SIG-M5 treated with dmso at 0.1 percent for 504 hours (cell line): ENCODE data around the gene TTC9.

ENCODE experiments used
- DNase-seq: peaks from one replicate; lab custom pipeline; 2025; ENCODE audit not compliant: unreplicated experiment; lab: John Stamatoyannopoulos, UW

The TTC9 gene

DNA sequence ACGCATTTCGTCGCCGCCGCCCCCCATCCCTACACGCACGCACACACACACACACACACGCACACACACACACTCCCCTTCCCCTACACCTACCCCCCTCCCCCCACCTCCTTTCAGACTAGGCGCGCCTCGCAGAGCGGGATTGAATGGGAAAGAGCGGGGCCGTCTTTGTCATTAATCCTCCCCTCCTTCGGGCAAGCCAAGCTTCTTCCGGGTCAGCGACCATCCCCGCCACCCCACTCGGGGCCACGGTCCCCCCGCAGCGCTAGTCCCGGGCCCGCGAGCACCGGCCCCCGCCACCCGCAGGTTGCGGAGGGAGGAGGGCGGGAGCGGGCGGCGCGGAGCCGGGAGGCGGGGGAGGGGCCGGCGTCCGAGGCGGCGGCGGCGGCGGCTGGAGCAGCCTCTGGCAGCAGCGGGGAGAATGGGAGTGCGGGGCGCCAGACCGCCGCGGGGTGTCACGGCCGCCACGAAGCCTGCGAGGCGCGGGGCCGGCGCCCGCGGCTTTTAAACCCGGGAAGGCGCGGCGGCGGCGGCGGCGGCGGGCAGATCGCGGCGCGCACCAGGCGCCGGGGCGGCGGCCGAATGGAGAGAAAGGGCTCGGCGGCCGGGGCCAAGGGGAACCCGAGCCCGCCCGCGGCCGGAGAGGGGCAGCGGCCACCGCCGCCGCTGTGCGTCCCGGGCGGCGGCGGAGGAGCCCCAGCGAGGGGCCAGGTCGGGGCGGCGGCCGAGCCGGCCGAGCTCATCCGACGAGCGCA is at the start of gene TTC9:
Gene TTC9 (plus strand): TSS at position 369 of the 755 bp plus-strand sequence. CDS start 214 bp downstream, at position 583.
- no peak for DNase-seq

- DNase-seq = no peak
These were observed 47.3 kb upstream of the TTC9 start for GRCh38 chr14:70594461-70594860.

- DNase-seq = no peak
These were observed 46.1 kb upstream of the TTC9 start for GRCh38 chr14:70595443-70596185.

DNA sequence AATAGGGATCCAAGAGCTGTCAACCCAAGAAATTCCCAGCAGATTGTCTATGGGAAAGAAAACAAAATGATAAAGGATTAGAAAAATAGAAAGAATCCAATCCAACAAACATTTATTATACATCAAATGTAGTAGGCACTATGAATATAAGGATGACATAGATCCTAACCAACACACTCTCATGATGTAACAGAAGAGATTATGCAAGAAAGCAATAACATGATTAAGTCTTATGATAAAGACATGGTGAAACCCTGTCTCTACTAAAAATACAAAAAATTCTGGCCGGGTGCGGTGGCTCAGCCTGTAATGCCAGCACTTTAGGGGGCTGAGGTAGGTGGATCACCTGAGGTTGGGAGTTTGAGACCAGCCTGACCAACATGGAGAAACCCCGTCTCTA is 44.0 kb upstream of the TTC9 start:
- DNase-seq = no peak

DNA sequence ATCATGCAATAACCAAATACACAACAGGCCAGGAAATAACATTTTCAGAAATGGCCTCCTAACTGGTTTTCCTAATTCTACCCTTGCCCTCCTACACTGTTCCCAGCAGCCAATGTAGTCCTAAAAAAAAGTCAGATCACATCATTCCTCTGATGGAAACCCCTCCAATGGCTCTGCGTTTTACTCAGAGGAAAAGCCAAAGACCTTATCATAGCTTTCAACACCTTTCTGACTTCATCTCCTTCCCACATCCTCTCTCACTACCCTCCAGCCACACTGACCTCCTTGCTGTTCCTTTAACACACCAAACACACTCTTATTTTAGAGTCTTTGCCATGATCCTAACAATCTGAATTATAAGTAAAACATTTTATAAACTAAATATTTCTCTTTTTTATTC is 42.4 kb upstream of the TTC9 start:
- DNase-seq = no peak

GRCh38 chr14:70600382-70601157 is 41.1 kb upstream of the TTC9 start, which contains the start of gene MED6:
MED6 (minus strand) TSS chr14:70600655; CDS start chr14:70600637, 18 bp downstream.
- DNase-seq = peak; percentile 94

DNA sequence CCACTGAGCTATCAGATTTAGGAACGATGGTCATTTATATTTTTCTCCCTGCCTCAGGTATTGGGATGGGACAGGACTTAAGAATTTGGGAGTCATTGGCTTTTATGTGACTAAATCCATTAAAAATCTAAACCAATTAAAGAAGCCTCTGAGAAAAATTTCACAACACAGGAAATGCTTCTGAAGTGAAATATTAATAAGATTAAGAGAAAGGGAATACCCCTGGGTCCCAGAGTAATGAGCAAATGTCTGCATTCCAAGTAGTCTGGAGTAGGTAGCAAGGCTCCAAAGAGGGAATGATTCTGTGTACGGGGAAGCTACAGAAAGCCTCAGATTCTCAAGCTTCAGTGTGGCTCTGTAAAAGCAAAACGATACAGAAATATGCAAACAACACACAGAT is 40.6 kb upstream of the TTC9 start:
- DNase-seq = no peak

GRCh38 chr14:70602254-70602653 is 39.5 kb upstream of the TTC9 start:
- DNase-seq = no peak

GRCh38 chr14:70611216-70611615 is 30.5 kb upstream of the TTC9 start:
- no peak for DNase-seq

- no peak for DNase-seq
These were observed 25.1 kb upstream of the TTC9 start for GRCh38 chr14:70616646-70617045.

DNA sequence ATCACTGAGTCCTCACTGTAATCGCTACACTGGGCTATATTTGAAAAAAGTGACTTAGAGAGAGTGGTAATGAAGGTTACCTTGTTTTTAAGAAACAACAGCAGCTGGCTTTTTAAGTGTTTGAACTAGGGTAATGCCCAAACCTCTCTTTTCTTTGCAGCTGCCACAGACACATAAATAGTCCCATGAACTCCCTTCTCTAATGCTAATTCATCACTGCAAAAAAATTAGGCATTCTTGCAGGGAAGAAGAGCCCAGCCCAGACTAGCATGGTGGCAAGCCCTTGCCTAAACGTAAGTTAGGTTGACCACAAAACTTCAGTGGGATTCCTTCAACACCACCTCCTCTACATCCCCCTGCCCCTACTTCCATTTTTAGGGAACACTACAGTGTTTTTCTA is 23.4 kb upstream of the TTC9 start:
- no peak for DNase-seq

GRCh38 chr14:70619708-70620107 is 22.0 kb upstream of the TTC9 start:
- no peak for DNase-seq

DNA sequence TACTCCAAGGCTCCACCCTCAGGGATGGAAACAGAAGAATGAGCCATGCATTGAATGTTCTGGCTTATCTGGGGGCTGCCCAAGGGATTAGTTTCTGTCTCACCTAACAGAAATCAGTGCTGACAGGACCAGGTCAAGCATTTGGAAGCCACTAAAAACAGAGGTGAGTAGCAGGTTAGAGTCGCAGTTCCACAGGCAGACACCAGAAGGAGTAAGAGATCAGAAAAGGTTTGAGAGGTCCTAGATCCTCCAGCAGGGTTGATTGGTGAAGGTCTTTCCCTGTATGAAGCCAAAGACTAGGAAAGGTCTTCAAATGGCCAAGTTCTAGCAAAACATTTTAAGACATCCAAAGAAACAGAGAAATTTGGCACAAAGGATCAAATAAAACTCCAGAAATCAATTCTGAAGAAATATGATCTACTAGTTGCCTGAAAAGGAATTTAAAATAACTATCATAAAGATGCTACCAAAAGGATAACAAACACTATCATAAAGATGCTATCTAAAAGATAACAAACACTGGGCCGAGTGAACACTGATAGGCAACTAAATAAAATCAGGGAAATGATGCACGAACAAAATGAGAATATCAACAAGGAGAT is 19.5 kb upstream of the TTC9 start:
- peak; percentile 51 for DNase-seq

GRCh38 chr14:70624972-70625371 is 16.7 kb upstream of the TTC9 start:
- DNase-seq = no peak

DNA sequence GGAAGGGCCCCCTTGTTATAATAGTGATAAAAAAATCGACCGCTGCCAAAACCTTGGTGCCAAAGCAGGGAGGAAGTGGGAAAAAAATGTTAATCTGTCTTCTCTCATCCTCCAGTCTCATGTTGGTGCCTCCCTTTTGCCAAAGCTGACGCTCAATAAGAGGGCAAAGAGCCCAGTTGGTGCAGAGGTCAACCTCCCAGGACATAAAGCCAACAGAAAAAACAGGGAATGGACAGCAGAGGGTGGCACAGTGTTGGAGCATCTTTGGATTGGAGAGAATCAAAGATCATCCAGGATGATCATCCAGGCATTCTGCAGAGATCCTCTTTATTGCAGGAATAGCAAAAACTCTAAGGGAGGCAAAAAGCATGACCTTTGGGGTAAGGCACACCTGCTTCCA is 9.8 kb upstream of the TTC9 start:
- no peak for DNase-seq

DNA sequence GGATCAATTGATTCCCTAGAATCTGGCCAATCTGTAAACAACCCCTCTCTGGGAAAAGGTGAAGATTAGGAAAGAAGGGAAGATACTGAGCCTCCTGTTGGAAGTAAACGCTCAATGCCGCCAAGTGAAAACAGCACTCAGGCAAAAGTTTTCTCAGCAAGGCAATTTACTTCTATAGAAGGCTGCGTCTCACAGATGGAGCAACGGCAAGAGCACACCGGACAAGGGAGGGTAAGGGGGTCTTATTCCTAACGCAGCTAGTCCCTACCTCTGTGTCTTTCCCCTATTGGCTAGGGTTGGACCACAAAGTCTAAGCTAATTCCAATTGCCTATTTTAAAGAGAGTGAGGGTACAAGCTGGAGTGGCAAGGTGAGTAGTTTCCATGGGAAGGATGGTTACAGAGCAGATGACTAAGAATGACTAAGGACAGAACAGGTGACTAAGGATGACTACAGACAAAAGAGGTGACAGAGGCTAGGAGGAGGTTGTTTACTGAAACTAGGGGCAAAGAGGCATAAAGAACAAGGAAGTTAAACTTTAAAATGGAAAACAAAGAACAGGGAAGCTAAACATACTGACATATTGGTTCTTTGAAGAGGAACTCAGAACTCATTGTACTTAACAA is 5.6 kb upstream of the TTC9 start:
- no peak for DNase-seq

- no peak for DNase-seq
These were observed 3.3 kb upstream of the TTC9 start for GRCh38 chr14:70638416-70638815.

DNA sequence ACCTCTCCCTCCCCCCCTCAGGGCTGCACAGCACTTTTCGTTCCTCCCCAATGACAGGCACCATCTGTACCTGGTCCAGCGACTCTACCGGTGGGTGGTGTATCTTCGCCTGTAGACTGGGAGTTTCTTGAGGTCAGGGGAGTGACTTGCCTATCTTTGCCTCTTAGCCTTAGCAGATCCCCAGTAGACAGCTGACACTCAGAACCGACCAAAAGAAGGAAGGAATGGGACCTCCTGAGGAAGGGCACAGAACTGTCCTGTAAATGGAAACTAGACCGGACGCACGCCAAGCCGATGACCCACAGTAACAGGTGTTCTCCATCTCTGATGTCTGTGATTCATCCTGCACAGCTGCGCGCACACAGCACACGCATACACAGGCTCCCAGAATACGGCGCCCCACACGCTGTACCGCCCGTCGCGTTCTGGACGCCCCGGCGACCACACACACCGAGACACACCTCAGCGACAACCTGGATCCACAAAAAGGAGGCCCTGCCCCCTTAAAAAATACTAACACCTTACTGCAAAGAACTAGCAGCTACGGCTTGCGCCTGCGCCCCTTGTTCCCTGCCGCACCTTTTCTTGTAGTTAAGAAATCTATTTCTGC is 673 bp upstream of the TTC9 start:
- no peak for DNase-seq

GRCh38 chr14:70642303-70643235 is 853 bp downstream of the TTC9 start:
- no peak for DNase-seq
